Kidney (tissue), 14 donors: ENCODE data around the gene HTR2B. TPM values are rescaled to one million over a fixed set of nuclear protein-coding genes. Genes with fewer than 3 reads are reported as not detected.

Source experiments
- DNase-seq, 5 donors: peaks; one replicate each; pipeline ENCODE4 v3.0.0-alpha.2; 2013 to 2020
- FAIRE-seq: peaks from 2 replicates; lab custom pipeline; 2012; peaks lifted over from hg19 to GRCh38; lab: Jason Lieb, UNC
- H3K27ac ChIP-seq, 2 donors: one replicate each; pipeline ENCODE4 v1.7.0; 2013; ENCODE audit warnings: low read depth in 2 of 2, low read length in 2 of 2, inconsistent platforms in 1 of 2
- H3K27me3 ChIP-seq: one replicate; pipeline ENCODE4 v1.7.1; 2013; ENCODE audit warnings: low read length, inconsistent platforms; ENCODE audit not compliant: control insufficient read depth, insufficient read depth
- H3K36me3 ChIP-seq, 3 donors: one replicate each; pipeline versions ENCODE4 v1.7.0 to v1.7.1; 2013; ENCODE audit warnings: low read length in 3 of 3, control low read depth in 1 of 3, inconsistent platforms in 1 of 3; ENCODE audit not compliant: insufficient read depth in 3 of 3, control insufficient read depth in 2 of 3
- H3K4me1 ChIP-seq, 3 donors: one replicate each; pipeline versions ENCODE4 v1.7.0 to v1.7.1; 2013; ENCODE audit warnings: low read length in 3 of 3, inconsistent platforms in 1 of 3, low read depth in 1 of 3; ENCODE audit not compliant: control insufficient read depth in 2 of 3, insufficient read depth in 2 of 3
- H3K4me3 ChIP-seq, 3 donors: one replicate each; pipeline versions ENCODE4 v1.7.0 to v1.8.1; 2013; ENCODE audit warnings: low read length in 3 of 3, control low read depth in 1 of 3, inconsistent platforms in 1 of 3
- H3K9ac ChIP-seq, 3 donors: one replicate each; pipeline versions ENCODE4 v1.7.0 to v1.7.1; 2013; ENCODE audit warnings: low read length in 3 of 3, control low read depth in 1 of 3, inconsistent platforms in 1 of 3
- H3K9me3 ChIP-seq, 3 donors: one replicate each; pipeline versions ENCODE4 v1.7.0 to v1.7.1; 2013; ENCODE audit warnings: low read length in 3 of 3, control low read depth in 1 of 3, inconsistent platforms in 1 of 3; ENCODE audit not compliant: control insufficient read depth in 2 of 3, insufficient read depth in 1 of 3
- intact Hi-C: fragments of 100-400 bp; cut with DNase I; formaldehyde crosslinking; loops from one replicate; pipeline ENCODE4 v1.11.1; 2022
- polyA plus RNA-seq: library from polyadenylated mRNA; stranded (reverse); fragments of 350-450 nt; fragmentation: Illumina TruSeq; extraction: RNeasy Lipid Tissue Mini Kit (QIAGEN cat#74804); gene quantifications from one replicate; pipeline ENCODE4 v1.2.3, GENCODE V29; 2014; ENCODE audit warnings: low read depth, low replicate concordance; ENCODE audit not compliant: insufficient read depth
- total RNA-seq: library from RNA; stranded (reverse); fragmentation: NEBNext Ultra II Directional; extraction: Animal tissue kit (Norgen Biotek cat#: 25700); gene quantifications from one replicate; pipeline ENCODE4 v1.2.1, GENCODE V29; 2021
- TF ChIP-seq, protein P1 (sequence below): IDR thresholded peaks from 3 replicates; pipeline ENCODE4 v1.5.1; 2012; ENCODE audit warnings: mild to moderate bottlenecking, moderate library complexity, borderline replicate concordance; ENCODE audit not compliant: insufficient read depth; ENCODE audit errors: extremely low read depth
- donor health status: control.
- donor health status: control.
- donor health status: control.
- donor health status: control.
- donor health status: control.
- donor health status: DM: yes; HTN: yes; CAD: no.
- donor health status: Normal renal cell carcinoma (clear cell type).

Gene HTR2B
- total and polyA plus RNA-seq, 2 donors from 2014 or later = 2.0 to 3.0 TPM

DNA sequence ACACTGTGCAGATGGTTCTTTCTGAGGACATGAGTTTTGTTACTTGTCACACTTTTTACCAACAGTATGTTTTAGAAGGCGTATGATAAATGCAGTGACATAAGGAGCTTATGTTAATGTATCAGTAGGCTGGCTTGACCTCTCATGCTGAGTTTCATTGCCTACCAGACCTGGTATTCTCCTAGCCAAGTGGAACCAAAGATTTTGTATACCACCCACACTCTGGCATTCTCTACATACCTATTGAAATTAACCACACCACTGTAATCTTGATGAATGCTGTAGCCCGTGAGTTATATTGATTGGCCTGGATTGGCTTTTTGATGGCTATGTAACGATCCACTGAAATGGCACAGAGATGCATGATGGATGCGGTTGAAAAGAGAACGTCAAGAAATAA, 11.4 kb downstream of the HTR2B start:
- Histone ChIP-seq H3K4me1 (peaks cover 0 to 5% (median 0%) of the 10 kb centered on the region in 3 donors), H3K4me3 (no peak overlapping the region), H3K9ac (no peak overlapping the region), H3K36me3 (peaks cover 5 to 8% (median 6%) of the 10 kb centered on the region in 3 donors), H3K9me3 (no peaks in the 10 kb centered on the region), H3K27me3 (no peaks in the 10 kb centered on the region), H3K27ac (no peak overlapping the region)
- FAIRE-seq (no peak), DNase-seq (no peak)
- intact Hi-C loops = no loop called here
- TF ChIP-seq, protein P1, sequence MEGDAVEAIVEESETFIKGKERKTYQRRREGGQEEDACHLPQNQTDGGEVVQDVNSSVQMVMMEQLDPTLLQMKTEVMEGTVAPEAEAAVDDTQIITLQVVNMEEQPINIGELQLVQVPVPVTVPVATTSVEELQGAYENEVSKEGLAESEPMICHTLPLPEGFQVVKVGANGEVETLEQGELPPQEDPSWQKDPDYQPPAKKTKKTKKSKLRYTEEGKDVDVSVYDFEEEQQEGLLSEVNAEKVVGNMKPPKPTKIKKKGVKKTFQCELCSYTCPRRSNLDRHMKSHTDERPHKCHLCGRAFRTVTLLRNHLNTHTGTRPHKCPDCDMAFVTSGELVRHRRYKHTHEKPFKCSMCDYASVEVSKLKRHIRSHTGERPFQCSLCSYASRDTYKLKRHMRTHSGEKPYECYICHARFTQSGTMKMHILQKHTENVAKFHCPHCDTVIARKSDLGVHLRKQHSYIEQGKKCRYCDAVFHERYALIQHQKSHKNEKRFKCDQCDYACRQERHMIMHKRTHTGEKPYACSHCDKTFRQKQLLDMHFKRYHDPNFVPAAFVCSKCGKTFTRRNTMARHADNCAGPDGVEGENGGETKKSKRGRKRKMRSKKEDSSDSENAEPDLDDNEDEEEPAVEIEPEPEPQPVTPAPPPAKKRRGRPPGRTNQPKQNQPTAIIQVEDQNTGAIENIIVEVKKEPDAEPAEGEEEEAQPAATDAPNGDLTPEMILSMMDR = no peak

DNA sequence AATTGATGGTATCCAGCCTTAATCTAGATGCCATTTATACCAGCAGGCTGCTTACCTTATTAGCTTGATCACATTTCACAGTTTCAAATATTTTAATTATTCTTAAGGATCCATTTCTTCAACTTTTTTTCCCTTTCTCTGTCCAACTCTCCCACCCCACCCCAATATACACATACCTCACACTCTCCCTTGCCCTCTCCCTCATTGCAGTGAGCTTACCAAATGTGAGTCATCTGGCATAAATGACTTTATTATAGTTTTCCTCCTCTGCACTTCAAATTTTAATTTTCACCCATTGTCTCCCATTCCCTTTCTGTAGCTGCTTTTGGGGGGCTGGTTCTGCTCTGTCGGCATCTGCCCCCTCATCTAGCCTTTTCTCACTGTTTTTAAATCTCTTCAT, 12.9 kb downstream of the HTR2B start:
- Histone ChIP-seq H3K27ac (no peak overlapping the region), H3K36me3 (peaks cover 6 to 9% (median 8%) of the 10 kb centered on the region in 3 donors), H3K4me3 (no peak overlapping the region), H3K4me1 (peaks cover 0 to 5% (median 0%) of the 10 kb centered on the region in 3 donors), H3K9ac (no peak overlapping the region), H3K27me3 (no peaks in the 10 kb centered on the region), H3K9me3 (no peaks in the 10 kb centered on the region)
- intact Hi-C loops = no loop called here
- TF ChIP-seq, protein P1 = no peak
- DNase-seq (no peak), FAIRE-seq (no peak)

DNA sequence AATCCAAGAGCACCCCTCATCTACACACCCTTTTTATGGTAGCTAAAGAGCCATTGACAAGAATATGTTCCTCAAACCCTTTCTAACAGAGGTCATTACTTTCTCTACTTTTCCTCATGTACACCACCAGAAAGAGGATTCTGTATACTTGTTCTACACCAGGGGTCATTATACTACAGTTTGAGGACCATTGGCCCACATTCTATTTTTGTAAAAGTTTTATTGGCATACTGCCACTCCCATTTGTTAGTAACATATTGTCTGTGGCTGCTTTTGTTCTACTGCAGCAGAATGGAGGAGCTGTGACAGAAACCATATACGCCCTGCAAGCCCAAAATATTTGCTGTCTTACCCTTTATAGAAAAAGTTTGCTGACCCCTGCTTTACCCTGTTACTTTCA, 14.3 kb downstream of the HTR2B start:
- no peaks in the 10 kb centered on the region for H3K9me3 ChIP-seq
- peak in 1 of 5 donors; percentile 77 for DNase-seq
- TF ChIP-seq, protein P1 = no peak
- no peaks in the 10 kb centered on the region for H3K27me3 ChIP-seq
- FAIRE-seq = peak; percentile 3
- no peak overlapping the region for H3K4me3 ChIP-seq
- intact Hi-C loops = no loop called here
- H3K9ac ChIP-seq = no peak overlapping the region
- H3K36me3 ChIP-seq = peaks cover 6 to 9% (median 8%) of the 10 kb centered on the region in 3 donors
- no peak overlapping the region for H3K27ac ChIP-seq
- H3K4me1 ChIP-seq = peaks cover 0 to 5% (median 0%) of the 10 kb centered on the region in 3 donors
